ENCODE data around the gene NCLN.
"Not testable (repeated sequence)": the region's sequence is repeated elsewhere in the genome, so short reads cannot be mapped to it uniquely, and the experiment has no call there.

NCLN gene

DNA sequence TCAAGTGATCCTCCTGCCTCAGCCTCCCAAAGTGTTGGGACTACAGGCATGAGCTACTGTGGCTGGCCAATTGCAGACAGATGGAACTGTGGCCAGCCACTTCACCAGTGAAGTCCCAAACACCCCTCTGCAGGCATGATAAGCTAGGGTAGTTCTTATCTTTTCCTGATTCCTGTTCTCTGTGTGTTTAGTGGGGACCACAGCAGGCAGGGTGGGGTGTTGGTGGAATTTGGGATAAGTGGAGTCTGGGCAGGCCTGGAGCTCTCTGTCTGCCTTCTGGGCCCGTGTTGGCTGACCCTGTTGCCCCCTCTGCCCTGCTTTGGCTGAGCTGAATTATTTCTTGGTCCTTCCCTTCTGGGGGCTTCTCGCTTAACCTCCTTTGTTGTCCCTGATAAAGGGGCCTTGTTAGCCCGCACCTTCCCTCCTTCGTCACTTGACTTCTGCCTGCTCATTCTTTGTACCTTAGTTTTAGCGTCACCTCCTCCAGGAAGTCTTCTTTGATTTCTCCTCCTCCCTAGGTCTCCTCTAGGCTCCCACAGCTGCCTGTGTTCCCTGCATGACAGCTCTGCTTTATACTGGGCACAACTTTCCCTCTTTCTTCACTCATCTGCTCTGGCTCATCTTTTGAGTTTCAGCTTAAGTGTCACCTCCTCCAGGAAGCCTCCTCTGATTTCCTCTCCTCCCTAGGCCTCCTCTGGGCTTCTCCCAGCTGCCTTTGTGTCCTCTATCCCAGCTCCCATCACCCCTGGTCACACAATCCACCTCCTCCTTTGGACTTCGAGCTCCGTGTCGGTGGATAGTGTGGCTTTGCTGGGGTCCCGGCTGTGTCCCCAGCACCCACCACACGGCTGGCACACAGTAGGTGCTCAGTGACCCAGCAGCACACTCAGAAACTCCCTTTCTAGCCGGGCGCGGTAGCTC, 1.7 kb upstream of the NCLN start:
- no peak for DNase-seq (ENCODE audit: low read depth)

- no peak for DNase-seq (ENCODE audit: low read depth)
These were observed 776 bp upstream of the NCLN start for GRCh38 chr19:3184847-3185460.

- no peak for DNase-seq (ENCODE audit: low read depth)
These were observed 494 bp downstream of the NCLN start for GRCh38 chr19:3186160-3186688.

- DNase-seq (ENCODE audit: low read depth): no peak
These were observed 1.3 kb downstream of the NCLN start for GRCh38 chr19:3186891-3187661.

DNA sequence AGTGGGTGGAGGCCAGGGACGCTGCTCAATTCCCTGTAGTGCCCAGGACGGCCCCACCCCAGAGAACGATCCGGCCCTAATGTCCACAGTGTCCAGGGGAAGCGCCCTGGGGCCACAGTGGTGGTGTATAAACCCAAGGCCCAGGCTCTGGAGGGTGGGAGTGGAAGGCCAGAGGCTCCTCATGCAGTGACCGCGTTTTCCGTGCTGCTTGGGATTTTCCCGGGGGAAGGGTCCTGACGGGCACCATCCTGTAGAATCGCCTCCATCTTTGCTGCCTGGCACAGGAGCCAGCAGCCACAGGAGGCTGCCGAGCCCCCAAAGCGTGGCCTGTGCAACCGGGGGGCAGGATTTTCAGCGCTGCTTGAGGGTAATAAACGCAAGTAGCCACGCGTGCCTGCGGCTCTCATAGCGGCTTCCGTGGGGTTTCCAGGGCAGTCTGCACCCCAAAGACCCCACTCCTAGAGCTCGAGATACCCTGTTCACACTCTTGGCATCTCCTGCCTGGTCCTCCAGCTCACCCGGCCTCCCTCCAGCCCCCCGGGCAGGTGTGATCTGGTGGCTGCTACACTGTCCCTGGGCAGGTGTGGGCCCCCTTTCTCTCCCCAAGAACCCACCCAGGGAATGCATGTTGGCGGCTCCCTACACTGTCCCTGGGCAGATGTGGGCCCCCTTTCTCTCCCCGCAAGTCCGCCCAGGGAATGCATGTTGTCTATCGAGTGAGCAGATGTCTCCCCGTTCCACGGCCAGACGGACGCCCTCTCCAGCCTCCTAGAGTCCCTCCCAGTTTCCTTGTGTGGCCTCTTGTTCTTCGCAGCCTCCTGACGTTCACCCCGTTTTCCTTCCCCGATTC, 2.2 kb downstream of the NCLN start:
- DNase-seq (ENCODE audit: low read depth): no peak

DNA sequence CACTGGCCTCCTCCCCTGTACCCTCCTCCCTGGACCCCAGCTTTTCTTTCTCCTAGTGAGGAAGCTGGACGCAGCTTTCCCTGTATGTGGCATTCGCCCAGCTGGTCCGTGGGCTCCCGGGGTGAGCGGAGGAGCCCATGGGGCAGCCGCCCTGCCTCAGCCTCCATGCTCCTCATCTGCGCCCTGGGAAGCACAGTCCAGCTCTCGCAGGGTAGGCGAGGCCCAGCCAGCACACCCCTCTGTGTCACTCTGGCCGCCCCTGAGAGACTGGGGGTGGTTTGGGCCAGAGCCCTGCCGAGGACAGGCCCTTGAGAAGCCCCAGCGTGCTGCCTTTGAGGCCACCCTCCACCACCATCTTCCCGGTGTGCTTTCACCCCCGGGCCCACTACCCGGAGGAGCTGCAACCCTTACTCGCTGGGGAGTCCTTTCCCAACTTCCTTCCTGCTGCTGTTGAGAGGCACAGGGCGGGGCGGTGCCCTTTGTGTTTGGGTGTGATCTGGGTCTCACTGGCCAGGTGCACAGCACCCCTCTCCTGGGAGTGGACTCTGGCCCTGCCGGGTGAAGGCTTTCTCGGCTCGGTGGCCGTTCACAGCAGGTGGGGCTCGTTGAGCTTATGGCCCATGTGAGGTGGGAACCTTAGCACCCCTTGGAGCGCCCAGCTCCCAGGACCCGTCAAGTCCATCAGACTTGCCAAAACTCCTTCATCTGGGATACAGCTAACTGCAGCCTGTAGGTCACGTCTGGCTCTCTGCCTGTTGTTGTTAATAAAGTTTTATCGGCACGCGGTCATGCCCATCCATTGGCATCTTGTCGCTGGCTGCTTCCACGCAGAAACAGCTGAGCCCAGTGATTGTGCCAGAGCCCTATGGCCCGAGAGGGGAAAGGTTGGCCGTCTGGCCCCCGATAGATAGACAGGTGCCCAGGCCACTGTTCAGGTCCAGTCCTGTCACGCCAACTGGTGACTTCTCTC, 3.2 kb downstream of the NCLN start:
- no peak for DNase-seq (ENCODE audit: low read depth)

DNA sequence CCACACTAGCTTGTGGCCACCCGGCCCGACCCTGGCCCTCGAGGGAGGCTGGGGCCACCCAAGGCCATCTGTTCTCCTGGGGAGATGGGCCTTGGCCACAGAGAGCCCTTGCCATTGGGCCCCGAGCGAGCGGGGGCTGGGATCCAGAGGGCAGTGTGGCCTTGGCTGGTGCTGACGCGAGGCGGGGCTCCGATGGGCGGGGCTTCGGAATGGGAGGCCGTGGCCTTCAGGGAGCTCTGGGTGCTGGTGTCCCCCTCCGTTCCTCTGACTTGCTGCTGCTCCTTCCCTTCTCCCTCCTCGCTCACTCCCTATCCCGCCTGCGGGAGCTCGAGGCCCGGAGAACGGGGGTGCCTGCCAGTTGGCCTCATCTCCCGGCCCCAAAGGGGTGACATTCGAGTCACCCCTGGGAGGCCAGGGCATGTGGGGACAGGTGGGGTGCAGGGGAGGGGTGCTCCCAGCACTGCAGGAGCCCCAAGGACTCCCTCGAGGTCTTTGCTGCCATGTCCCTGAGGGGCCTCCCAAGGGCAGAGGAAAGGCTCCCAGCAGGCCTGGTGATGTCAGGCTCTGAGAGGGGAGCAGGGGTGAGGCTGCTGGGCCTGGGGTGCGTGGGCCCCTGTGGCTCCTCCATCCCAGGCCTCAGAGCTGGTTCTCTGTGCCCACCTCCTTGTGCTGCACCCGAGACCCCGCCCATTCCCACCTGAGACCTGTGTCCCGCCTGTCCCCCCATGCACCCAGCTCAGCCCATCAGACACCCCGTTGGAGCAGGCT, 4.2 kb downstream of the NCLN start:
- no peak for DNase-seq (ENCODE audit: low read depth)

DNA sequence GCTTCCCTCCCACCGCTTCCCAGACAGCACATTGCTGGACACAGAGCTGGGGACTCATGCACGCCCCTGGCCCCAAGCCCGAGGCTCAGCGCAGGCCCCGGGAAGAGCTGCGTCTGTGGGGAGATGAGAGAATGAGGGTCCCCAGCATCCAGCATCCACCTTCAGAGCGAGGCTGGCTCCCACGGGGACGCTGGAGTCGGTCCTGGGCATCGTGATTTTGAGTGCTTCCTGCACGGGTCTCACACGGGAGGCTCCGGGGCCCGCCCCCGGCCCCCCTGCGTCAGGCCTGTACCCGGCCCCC, 4.7 kb downstream of the NCLN start:
- no peak for DNase-seq (ENCODE audit: low read depth)

DNA sequence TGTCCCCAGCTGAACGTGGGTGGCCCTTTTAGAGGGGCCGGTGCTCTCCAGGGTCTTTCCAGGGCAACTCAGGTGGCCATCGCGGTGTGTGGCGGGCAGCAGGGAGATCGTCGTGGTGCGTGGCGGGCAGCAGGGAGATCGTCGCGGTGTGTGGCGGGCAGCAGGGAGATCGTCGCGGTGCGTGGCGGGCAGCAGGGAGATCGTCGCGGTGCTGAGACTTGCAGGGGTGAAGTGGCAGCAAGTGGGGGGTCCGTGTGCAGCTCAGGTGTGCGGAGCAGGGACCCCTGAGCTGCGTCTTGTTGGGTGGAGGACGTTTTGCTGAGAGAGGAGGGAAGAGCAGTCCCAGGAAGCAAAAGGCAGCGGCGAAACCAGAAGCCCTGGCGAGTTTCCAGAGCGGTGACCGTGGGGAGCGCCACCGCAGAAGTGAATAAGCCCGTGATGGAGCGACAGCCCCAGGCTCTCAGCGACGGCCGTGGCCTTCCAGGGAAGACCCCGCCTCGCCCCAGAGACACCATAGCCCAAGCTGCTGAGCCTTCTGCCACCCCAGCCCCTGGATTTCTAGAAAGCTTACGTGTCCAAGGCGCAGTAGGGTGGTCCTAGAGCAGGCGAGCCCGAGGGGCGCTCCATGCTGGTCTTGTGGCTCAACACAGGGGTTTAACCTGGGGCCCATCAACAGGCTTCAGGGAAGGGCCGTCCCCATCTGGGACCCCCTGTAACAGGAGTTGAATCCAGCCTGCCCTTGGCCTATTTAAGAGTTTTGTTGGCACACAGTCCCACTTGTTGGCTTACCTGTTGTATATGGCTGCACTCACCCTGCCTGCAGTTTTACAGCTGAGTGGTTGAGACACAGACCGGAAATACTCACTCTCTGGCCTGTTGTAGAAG, 5.4 kb downstream of the NCLN start:
- no peak for DNase-seq (ENCODE audit: low read depth)

DNA sequence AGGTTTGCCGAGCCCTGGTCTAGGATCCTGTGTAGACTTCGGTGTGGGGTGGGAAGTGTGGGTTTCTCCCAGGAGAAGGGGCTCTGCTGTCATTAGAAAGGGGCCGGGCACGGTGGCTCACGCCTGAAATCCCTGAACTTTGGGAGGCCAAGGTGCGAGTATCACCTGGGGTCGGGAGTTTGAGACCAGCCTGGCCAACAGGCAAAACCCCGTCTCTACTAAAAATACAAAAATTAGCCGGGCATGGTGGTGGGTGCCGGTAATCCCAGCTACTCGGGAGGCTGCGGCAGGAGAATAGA, 6.0 kb downstream of the NCLN start:
- not testable (repeated sequence) for DNase-seq (ENCODE audit: low read depth)

GRCh38 chr19:3192228-3192635, 6.5 kb downstream of the NCLN start:
- DNase-seq (ENCODE audit: low read depth): no peak

DNA sequence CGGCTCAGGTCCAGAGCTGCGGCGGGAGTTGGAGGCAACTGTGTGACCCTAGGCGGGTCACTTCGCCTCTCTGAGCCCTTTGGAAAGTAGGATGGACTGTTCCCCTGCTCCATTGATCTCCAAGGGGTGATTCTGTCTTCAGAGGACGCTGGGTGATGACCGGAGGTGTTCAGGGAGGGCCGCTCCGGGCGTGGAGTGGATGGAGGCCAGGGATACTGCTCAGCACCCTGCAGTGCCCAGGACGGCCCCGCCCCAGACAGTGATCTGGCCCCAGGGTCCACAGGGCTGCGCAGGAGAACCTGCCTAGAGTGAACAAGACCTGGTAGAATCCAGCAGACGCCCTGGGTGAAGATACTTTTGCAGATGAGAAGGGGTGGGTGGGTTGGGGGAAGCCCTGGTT, 7.0 kb downstream of the NCLN start:
- DNase-seq (ENCODE audit: low read depth): no peak

DNA sequence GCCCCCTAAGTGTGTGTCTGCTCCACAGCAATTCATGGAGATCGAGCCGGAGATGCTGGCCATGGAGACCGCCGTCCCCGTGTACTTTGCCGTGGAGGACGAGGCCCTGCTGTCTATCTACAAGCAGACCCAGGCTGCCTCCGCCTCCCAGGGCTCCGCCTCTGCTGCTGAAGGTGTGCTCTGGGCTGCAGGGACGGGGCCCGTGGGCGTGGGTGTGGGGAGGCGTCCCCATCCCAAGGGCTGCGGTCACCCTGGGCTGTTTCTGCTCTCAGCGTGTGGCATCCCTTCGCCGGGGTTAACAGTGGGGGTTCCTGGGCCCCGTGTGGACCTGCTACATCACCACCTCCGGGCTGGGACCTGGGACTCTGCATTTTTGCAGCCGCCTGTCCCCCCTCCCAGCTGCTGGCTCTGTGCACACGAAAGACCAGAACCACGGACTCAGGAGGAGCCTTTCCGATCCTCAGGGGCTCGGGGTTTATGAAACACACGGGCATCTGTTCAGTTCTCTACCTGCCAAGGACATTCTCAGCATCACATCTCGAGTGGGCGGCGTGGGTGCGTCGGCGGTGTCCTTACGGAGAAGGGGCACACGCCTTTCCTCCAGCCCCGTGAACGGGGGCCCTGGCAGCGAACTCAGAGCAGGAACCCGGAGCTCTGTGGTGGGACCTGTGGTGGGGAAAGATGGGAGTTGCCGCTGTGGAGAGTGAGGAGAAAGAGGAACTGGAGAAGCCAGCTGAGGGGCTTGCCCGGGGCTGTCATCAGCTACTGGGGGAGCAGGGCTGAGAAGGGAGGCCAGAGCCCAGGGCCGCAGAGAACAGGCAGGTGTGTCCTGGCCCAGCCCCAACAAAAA, 7.8 kb downstream of the NCLN start:
- DNase-seq (ENCODE audit: low read depth): no peak

- DNase-seq (ENCODE audit: low read depth): no peak
These were observed 8.7 kb downstream of the NCLN start for GRCh38 chr19:3194106-3195087.

DNA sequence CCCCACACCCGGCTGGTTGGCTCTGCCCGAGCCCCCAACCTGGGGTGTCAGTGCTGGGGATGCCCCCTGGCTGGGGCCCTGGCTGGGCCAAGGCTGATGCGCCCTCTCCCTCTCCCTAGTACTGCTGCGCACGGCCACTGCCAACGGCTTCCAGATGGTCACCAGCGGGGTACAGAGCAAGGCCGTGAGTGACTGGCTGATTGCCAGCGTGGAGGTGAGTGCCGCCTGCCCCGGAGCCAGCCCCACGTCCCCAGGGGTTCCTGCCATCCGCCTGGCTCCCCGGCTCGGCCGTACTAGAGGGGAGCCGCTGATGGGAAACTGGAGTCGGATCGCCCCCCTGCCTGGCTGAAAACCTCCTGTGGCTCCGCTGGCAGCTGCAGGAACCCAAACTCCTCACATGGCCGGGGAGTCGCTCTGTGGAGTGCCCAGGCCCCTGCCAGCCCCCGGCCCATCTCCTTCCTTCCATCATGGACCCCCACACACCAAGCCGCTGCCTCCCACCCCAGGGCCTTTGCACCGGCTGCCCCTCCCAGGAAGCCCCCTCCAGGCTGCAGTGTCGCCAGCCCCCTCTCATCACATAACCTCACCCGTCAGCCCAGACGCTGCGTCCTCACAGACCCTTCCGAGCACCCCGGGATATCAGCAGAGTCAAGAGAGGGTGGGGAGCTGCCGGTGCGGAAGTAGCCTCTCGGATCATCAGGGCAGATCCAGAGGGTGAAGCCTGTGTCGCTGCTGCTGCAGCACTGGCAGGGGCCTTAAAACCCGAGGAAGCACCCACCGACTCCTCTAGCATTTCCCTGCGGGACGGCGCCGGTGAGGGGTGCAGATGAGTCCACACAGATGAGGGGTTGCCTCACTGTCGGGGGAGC, 10.6 kb downstream of the NCLN start:
- DNase-seq (ENCODE audit: low read depth): no peak

DNA sequence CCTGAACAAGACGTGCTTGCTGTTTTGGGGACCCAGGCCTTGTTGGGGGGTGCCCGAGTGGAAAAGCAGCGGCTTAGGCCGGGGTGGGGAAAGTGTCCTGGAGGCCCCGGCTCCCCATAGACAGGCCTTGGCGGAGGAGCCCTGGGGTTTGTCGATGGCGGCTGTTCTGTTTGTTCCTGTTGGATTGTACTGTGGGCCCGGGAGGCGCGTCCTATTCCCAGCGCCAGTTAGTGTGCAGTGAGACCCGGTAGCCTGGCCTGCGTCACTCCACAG, 11.1 kb downstream of the NCLN start:
- DNase-seq (ENCODE audit: low read depth): no peak

Measured in HS-5 (cell line).